GM18517 (cell line): ENCODE data around the gene BBS9.

Experiments used
- ATAC-seq: cut with Tn5 transposase; IDR thresholded peaks from one replicate; pipeline ENCODE4 v1.9.1; 2021; ENCODE audit warnings: mild to moderate bottlenecking, moderate library complexity; ENCODE audit not compliant: unreplicated experiment

Gene BBS9

GRCh38 chr7:33422825-33423645, 293.7 kb downstream of the BBS9 start:
- peak; percentile 25 for ATAC-seq

GRCh38 chr7:33423646-33424020, 294.3 kb downstream of the BBS9 start:
- peak; percentile 91 for ATAC-seq

GRCh38 chr7:33425395-33425794, 296.0 kb downstream of the BBS9 start:
- no peak for ATAC-seq

- ATAC-seq, result no peak
Measured at GRCh38 chr7:33425929-33426678, 296.7 kb downstream of the BBS9 start.

GRCh38 chr7:33428415-33428814, 299.1 kb downstream of the BBS9 start:
- ATAC-seq, result no peak

GRCh38 chr7:33431543-33431942, 302.2 kb downstream of the BBS9 start:
- no peak for ATAC-seq

- no peak for ATAC-seq
Measured at GRCh38 chr7:33432821-33433220, 303.5 kb downstream of the BBS9 start.

- no peak for ATAC-seq
Measured at GRCh38 chr7:33433357-33433756, 304.0 kb downstream of the BBS9 start.

- ATAC-seq, result no peak
Measured at GRCh38 chr7:33444511-33444910, 315.1 kb downstream of the BBS9 start.

GRCh38 chr7:33446551-33446950, 317.2 kb downstream of the BBS9 start:
- ATAC-seq, result no peak

- no peak for ATAC-seq
Measured at GRCh38 chr7:33448035-33448434, 318.7 kb downstream of the BBS9 start.

GRCh38 chr7:33449847-33450246, 320.5 kb downstream of the BBS9 start:
- ATAC-seq, result no peak

- no peak for ATAC-seq
Measured at GRCh38 chr7:33452805-33453502, 323.6 kb downstream of the BBS9 start.

- no peak for ATAC-seq
Measured at GRCh38 chr7:33457039-33457438, 327.7 kb downstream of the BBS9 start.

- ATAC-seq, result no peak
Measured at GRCh38 chr7:33458581-33458980, 329.2 kb downstream of the BBS9 start.

- ATAC-seq, result no peak
Measured at GRCh38 chr7:33459340-33459751, 330.0 kb downstream of the BBS9 start.

GRCh38 chr7:33463131-33463530, 333.8 kb downstream of the BBS9 start:
- no peak for ATAC-seq

- no peak for ATAC-seq
Measured at GRCh38 chr7:33466203-33466602, 336.8 kb downstream of the BBS9 start.

GRCh38 chr7:33471636-33472242, 342.4 kb downstream of the BBS9 start:
- no peak for ATAC-seq

GRCh38 chr7:33472348-33473025, 343.1 kb downstream of the BBS9 start:
- ATAC-seq, result no peak
